GM18517 (cell line): Measurements from ENCODE around the gene SNCG.
"Not testable (repeated sequence)": the region's sequence is repeated elsewhere in the genome, so short reads cannot be mapped to it uniquely, and the experiment has no call there.

Source experiments
- ATAC-seq: cut with Tn5 transposase; IDR thresholded peaks from one replicate; pipeline ENCODE4 v1.9.1; 2021; ENCODE audit warnings: mild to moderate bottlenecking, moderate library complexity; ENCODE audit not compliant: unreplicated experiment

SNCG gene

DNA sequence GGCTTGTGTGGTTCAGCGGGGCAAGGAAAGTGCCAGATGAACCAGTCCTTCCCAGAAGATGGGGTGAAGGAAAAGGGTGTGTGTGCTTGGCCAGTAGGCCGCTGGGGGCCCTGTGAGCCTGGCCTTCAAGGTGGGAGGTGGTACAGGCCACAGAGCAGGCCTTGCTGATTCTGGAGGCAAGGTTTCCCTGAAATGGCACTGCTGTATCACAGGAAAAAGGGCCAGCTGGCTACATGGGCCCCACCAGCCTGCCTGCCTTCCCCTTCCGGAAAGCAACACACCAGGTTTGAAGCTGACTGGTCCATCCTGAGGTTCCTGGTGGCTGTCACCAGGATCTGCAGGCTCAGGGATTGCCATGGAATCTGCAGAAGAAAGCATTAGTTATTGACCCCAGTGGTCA is 13.5 kb upstream of the SNCG start:
- no peak for ATAC-seq

DNA sequence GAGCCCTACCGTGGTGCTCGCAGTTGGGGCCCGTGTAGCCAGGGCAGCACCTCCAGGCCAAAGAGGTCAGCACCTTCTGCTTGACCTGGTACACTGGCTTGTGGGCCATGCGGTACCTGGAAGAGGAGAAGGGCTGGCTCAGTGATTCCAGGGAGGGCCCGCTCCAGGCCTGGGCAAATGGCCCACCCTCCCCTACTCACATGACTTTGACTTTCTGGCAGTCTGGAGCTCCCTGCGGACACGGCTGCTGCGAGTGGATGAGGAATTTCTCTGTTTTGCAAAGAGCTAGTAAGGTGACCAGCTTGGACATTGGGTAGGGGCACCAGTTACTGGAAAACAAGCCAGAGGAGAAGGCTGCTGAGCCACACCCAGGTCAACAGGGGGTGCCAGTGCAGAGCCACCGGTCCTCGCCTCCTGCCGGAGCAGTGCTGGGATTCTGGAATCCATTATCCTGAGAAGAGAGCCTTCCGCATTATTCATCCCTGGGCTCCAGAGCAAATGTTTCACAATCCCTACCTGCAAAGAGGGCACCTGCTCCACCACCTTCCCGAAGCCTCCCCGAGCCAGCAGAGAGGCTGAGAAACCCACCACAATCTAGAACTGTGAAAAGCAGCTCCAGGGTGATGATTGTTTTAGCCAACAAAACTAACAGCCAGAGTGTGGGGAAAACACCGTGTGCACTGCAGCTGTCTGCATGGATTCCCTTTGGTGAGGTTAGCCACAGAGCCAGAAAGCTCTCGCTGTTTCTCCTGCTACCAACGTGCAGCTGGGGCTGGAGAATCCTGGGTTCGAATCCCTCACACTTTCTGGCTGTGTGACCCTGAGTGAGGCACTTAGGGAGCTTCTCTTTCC is 12.8 kb upstream of the SNCG start:
- no peak for ATAC-seq

DNA sequence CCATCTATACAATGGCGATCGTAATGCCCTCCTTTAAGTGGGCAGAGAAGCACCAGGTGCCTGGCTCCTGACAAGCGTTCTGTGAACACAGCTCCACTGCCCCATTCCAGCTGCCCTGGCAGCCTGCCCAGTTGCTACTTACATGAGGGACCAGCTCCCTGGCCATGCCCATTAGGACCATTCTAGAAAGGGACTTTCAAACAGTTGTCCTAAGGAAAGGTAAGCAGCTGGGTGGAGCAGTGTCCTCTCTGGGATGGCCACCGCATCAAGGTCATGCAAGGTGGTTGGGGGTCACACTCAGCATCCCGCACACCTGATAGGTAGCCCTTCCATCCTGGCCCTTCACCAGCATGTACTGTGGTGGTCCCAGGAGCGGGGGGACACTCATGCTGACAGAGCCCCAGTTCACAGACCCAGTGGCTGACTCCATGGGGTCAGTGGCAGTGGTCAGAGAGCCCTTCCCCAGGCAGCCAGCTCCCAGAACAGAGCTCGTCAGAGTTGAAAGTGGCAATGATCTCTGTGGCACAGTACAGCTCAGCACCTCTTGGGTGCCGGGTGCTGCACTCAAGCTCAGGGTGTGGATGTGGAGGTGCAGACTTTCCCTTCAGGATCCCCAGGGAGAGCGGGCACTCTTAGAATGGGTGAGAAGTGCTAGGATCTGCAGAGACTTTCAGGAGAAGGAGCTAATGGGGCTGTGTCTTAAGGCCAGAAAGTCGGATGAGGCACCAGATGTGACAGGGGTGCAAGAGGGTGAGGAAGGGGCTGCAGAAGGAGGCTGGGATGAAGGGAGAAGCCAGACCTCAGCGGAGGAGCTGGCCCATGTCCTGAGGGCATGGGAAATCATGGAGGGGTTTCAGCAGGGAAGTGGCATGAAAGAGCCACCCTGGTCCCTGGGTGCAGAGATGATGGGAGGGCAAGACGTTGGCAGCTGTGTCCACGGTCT is 11.9 kb upstream of the SNCG start:
- no peak for ATAC-seq

- ATAC-seq = not testable (repeated sequence)
Observed at GRCh38 chr10:86947806-86948205, 10.6 kb upstream of the SNCG start.

GRCh38 chr10:86950349-86950748 is 8.1 kb upstream of the SNCG start:
- ATAC-seq = no peak

- ATAC-seq = no peak
Observed at GRCh38 chr10:86951184-86951761, 7.1 kb upstream of the SNCG start.

GRCh38 chr10:86952106-86952505 is 6.3 kb upstream of the SNCG start:
- no peak for ATAC-seq

GRCh38 chr10:86952697-86953096 is 5.7 kb upstream of the SNCG start:
- not testable (repeated sequence) for ATAC-seq

- no peak for ATAC-seq
Observed at GRCh38 chr10:86953747-86954680, 4.4 kb upstream of the SNCG start.

- ATAC-seq = no peak
Observed at GRCh38 chr10:86954681-86955500, 3.5 kb upstream of the SNCG start.

DNA sequence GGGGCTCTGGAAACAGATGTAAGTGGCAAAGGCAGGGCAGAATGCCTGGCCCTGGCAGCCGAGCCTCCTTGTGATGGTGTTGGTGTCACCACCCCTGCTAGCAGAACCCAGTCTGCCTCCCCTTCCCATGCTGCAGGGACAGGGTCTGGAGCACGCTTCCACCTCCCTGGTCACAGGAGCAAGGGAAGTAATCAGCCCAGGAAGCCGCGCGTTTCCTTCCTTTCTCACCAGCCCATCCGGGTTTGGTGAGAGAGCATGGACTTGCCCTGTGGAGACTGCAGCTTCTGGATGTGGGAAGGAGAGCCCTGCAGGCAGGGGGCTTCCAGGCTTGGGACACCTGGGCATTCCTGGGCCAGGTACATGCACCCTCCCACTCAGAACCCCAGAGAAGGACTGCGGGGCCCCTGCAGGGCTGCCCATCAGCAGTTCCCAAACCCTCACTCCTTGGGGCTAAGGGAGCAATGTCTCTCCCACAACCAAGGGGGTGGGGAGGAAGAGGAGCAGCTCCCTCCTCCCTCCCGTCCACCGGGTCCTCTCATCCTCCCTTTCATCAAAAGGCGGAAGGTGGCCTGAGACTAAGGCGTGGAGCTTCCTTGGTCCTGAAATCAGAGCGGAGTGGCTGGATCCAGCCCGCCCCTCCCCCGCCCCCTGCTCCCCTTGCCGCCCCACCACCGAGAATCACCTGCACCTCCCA is 2.8 kb upstream of the SNCG start:
- ATAC-seq = no peak

GRCh38 chr10:86956195-86956847 is 2.1 kb upstream of the SNCG start:
- ATAC-seq = no peak

- ATAC-seq = no peak
Observed at GRCh38 chr10:86956848-86957448, 1.5 kb upstream of the SNCG start.

DNA sequence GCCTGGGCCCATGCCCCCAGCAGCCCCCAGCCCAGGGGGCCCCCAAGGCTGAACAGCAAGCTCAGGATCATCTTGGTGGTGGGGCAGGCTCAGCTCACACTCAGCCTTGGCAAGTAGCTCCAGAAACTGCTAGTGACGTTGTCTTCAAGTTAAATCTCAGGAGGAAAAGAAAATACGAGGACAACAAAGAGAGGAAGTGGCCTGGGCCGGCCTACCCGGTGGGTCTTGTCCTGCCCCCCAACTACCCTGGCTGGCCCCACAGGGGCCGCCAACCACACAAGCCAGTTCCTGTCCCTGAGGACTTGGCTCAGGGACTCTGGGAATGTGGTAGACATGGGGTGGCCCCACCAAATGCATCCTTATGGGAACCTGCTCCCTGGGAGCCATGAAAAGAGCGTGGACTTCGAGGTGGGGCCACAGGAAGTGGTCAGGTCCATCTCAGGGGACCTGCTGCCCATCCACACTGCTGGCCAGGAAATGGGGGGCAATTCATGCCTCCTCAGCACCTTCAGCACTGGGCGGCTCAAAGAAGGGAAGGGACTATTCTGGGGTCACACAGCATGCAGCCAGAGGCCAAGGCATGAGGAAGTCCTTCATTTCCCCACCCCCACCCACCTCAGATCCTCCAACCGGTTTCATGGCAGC is 806 bp upstream of the SNCG start, which contains the start of gene MMRN2:
Gene MMRN2, minus strand, starts transcription at position 145 of the 645 bp plus-strand sequence. Its CDS starts 74 bp downstream, at position 71.
- no peak for ATAC-seq

DNA sequence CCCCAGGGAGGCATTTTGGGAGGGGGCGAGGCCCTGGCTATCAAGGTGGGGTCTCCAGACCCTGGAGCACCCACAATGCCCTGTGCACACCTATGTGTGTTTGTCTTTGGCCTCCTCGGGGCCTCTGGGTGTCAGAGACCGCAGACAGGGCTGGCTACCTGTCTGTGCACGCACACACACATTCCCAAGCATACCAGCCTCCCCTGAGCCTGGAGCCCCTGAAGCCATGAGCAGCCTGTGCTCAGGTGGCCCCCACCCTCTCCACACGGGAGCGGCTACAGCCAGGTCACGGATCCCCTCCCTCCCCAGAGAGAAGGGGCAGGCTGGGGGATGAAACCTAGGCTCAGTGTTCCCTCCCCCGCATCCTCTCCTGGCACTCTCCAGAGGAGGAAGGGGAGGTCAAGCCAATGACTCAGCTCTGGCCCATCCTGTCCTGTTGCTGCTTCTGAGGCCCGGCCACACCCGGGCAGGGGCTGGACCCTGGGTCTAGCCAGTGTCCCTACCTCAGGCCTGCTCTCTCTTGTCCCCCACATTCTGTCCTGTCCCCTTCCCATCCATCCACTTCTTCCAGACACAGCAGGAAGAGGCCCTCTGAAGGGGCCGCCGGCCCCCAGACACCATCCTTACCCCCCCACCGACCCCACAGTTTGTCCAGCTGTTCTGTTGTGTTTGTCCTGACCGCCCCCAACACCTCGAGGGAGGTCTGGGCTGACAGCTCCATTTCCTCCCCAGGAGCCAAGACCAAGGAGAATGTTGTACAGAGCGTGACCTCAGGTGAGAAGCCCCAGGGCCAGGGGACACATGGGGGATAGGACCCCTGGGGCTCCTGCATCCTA is 720 bp downstream of the SNCG start:
- ATAC-seq = no peak

GRCh38 chr10:86959737-86960002 is 1.3 kb downstream of the SNCG start:
- no peak for ATAC-seq
